HT1080 (cell line): ENCODE data around the gene TMEM92. TPM values are rescaled to one million over a fixed set of nuclear protein-coding genes. Genes with fewer than 3 reads are reported as not detected.
A peak's percentile ranks its signal among the peaks of the same experiment; 100 is the strongest.
"Not testable (repeated sequence)": the region's sequence is repeated elsewhere in the genome, so short reads cannot be mapped to it uniquely, and the experiment has no call there.

ENCODE experiments used
- DNase-seq: peaks from one replicate; pipeline ENCODE4 v3.0.0-alpha.2; 2015; ENCODE audit warnings: low read depth
- total RNA-seq: library from RNA; depleted of rRNA; stranded (reverse); fragments of >200 nt; shearing (Covaris generic); gene quantifications from 2 replicates; pipeline ENCODE4 v1.2.3, GENCODE V29; 2014

Gene TMEM92
- total RNA-seq, 1 experiment from 2014 or later = 2.5 TPM

- DNase-seq = no peak
These were observed 1.0 kb downstream of the TMEM92 start for GRCh38 chr17:50275279-50275678.

- no peak for DNase-seq
These were observed 2.5 kb downstream of the TMEM92 start for GRCh38 chr17:50276588-50277356.

- no peak for DNase-seq
These were observed 3.1 kb downstream of the TMEM92 start for GRCh38 chr17:50277357-50277754.

GRCh38 chr17:50278526-50279180 is 4.4 kb downstream of the TMEM92 start:
- DNase-seq = no peak

GRCh38 chr17:50279181-50279526 is 4.9 kb downstream of the TMEM92 start:
- peak; percentile 90 for DNase-seq

GRCh38 chr17:50279639-50280038 is 5.4 kb downstream of the TMEM92 start:
- DNase-seq = no peak

GRCh38 chr17:50280068-50280467 is 5.8 kb downstream of the TMEM92 start:
- DNase-seq = no peak

- no peak for DNase-seq
These were observed 6.7 kb downstream of the TMEM92 start for GRCh38 chr17:50280801-50281441.

- no peak for DNase-seq
These were observed 7.6 kb downstream of the TMEM92 start for GRCh38 chr17:50281739-50282401.

- DNase-seq = no peak
These were observed 9.0 kb downstream of the TMEM92 start for GRCh38 chr17:50283246-50283645.

GRCh38 chr17:50283714-50284113 is 9.4 kb downstream of the TMEM92 start:
- DNase-seq = no peak

- DNase-seq = no peak
These were observed 11.7 kb downstream of the TMEM92 start for GRCh38 chr17:50285941-50286340.

GRCh38 chr17:50287302-50287701 is 13.0 kb downstream of the TMEM92 start:
- DNase-seq = not testable (repeated sequence)

- no peak for DNase-seq
These were observed 14.0 kb downstream of the TMEM92 start for GRCh38 chr17:50288306-50288705.

GRCh38 chr17:50289278-50289677 is 15.0 kb downstream of the TMEM92 start:
- no peak for DNase-seq

- peak; percentile 98 for DNase-seq
These were observed 15.9 kb downstream of the TMEM92 start for GRCh38 chr17:50289991-50290702.

- no peak for DNase-seq
These were observed 16.7 kb downstream of the TMEM92 start for GRCh38 chr17:50290933-50291332.

GRCh38 chr17:50292465-50292864 is 18.2 kb downstream of the TMEM92 start:
- no peak for DNase-seq

- no peak for DNase-seq
These were observed 20.8 kb downstream of the TMEM92 start for GRCh38 chr17:50295021-50295420.

GRCh38 chr17:50297407-50297865 is 23.2 kb downstream of the TMEM92 start:
- DNase-seq = peak; percentile 65

- DNase-seq = no peak
These were observed 23.8 kb downstream of the TMEM92 start for GRCh38 chr17:50298018-50298417.
